NCI-H2196 (cell line): ENCODE results near the gene BAHCC1.
A peak's percentile ranks its signal among the peaks of the same experiment; 100 is the strongest.

Experiments used
- DNase-seq: peaks from one replicate; lab custom pipeline; 2025; ENCODE audit not compliant: unreplicated experiment; lab: John Stamatoyannopoulos, UW

The BAHCC1 gene

DNA sequence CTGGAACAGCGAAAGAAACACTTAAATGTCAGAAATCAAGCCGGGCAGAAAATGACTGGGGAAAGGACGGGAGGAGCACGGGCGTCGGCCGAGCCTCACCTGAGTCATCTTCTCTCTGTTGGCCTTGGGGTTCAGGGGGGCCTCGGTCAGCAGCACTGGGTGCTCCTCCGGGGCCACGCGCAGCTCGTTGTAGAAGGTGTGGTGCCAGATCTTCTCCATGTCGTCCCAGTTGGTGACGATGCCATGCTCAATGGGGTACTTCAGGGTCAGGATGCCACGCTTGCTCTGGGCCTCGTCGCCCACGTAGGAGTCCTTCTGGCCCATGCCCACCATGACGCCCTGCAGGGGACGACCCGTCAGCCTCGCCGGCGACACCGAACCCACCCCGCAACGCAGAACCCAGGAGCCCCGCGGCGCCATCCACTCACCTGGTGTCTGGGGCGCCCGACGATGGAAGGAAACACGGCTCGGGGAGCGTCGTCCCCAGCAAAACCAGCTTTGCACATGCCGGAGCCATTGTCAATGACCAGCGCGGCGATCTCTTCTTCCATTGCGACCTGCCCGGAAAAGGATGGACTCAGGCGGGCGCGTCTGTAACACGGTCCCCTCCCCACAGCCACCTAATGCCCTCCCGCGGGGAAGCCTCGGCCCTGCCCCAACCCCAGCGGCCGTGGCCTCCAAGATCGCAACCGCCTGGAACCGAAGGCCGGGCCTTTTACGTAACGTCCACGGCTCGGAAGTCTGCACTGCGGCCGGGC lies 116.7 kb downstream of the BAHCC1 start:
- no peak for DNase-seq

DNA sequence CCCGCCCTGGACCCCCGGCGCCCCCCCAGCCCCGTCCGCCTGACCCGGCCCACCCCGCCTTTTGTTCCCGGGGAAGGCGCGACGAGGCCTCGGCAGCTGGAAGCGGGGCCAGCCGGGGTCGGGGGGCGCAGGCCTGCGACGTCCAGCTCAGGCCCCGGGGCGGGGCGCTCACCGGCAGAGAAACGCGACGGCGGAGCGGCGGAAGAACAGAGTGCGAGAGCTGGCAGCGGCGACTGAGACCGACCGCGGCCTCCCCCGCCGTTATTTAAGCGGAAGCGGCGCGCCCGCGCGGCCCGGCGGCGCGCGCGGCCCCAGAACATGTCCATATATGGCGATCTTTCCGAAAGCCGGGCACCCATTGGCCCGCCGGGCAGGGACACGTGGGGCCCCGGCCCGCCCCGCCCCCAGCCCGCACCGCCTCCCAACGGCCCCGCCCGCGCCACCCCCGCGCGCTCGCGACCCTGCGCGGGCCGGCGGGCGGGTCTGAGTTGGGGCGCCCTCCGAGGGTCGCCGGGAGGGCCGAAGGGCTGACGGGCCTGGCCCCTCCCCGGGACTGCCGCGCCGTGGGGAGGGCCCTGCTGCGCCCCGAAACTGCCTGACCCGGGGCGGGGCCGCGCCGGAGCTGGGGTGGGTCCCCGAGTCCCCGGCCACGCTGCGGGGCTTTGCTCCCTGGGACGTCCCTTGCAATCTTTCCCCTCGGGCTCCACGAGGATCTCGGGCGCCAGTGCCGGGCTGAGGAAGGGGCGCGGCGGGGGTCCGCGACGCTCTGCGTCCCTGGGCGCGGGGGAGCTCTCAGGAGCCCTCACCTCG lies 117.5 kb downstream of the BAHCC1 start, which contains the start of gene ACTG1:
ACTG1 (minus strand) TSS at position 238 of the 810 bp plus-strand sequence. CDS start 445 bp downstream, outside the sequence.
- peak; percentile 98 for DNase-seq

GRCh38 chr17:81513372-81513752 lies 118.1 kb downstream of the BAHCC1 start:
- DNase-seq = peak; percentile 76

GRCh38 chr17:81513753-81514488 lies 118.7 kb downstream of the BAHCC1 start:
- peak; percentile 75 for DNase-seq

- no peak for DNase-seq
These were observed 119.2 kb downstream of the BAHCC1 start for GRCh38 chr17:81514489-81514738.

GRCh38 chr17:81514739-81515529 lies 119.7 kb downstream of the BAHCC1 start:
- peak; percentile 93 for DNase-seq

DNA sequence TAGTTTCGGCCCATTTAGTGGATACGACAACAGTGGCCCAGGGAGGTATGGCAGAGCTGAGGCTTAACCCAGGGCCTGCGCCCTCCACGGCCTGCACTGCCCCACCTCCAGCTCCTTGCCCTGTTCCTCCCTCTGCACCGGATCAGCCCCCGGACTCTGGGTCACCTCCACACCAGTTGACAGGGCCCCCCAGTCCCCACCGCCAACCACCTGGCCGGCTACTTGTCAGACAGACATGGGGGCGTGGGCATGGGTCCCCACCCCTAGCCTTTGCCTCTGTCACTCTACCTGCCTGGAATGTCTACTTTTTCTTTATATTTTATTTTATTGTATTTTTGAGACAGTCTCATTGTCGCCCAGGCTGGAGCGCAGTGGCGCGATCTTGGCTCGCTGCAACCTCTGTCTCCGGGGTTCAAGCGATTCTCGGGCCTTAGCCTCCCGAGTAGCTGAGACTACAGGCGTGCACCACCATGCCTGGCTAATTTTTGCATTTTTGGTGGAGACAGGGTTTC lies 120.3 kb downstream of the BAHCC1 start:
- DNase-seq = no peak
